PFSK-1 (cell line): Measurements from ENCODE around the gene PAGE5.

ENCODE experiments used
- FOXP2 ChIP-seq: optimal IDR thresholded peaks from 2 replicates; pipeline ENCODE3; 2011; ENCODE audit warnings: borderline replicate concordance, control low read depth, inconsistent platforms; ENCODE audit not compliant: insufficient read depth; ENCODE audit errors: extremely low read length, extremely low read depth
- POLR2AphosphoS5 ChIP-seq: IDR thresholded peaks from 2 replicates; pipeline ENCODE4 v1.6.1; 2012; ENCODE audit warnings: low read depth, mild to moderate bottlenecking, control low read depth, low read length, moderate library complexity
- REST ChIP-seq, 2 experiments: IDR thresholded peaks; 2 replicates each; pipeline versions ENCODE4 v1.6.1 to v1.8.0; 2011 to 2012; ENCODE audit warnings: low read depth in 2 of 2, low read length in 2 of 2, control low read depth in 1 of 2, inconsistent platforms in 1 of 2, mild to moderate bottlenecking in 1 of 2, moderate library complexity in 1 of 2; ENCODE audit not compliant: insufficient read depth in 1 of 2
- SIN3A ChIP-seq: IDR thresholded peaks from 2 replicates; pipeline ENCODE4 v1.6.1; 2012; ENCODE audit warnings: mild to moderate bottlenecking, low read length, moderate library complexity, borderline replicate concordance; ENCODE audit not compliant: insufficient read depth
- TAF1 ChIP-seq: IDR thresholded peaks from 2 replicates; pipeline ENCODE4 v1.6.1; 2012; ENCODE audit warnings: low read length, control low read depth, borderline replicate concordance; ENCODE audit not compliant: insufficient read depth

PAGE5 gene

DNA sequence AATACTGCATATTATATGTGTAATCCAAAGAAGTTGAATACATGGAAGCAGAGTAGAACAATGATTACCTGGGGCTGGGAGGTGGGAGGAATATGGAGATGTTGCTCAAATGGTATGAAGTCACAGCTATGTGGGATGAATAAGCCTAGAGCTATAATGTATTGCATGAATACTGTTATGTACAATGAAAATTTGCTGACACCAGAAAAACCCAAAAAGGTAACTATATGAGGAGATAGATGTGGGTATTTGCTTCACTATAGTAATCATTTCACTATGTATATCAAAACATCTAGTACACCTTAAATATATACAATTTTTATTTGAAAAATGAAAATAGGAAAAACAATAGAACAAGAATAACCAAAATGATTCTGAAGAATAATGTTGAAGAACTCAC, 33.4 kb downstream of the PAGE5 start:
- TF ChIP-seq TAF1 (no peak), POLR2AphosphoS5 (no peak), SIN3A (no peak), REST (IDR thresholded peaks at IDR 0.05; ENCODE audit: insufficient read depth in 1 of 2, low read depth in 2 of 2, low read length in 2 of 2) (no peak), FOXP2 (no peak)

- TF ChIP-seq POLR2AphosphoS5 (no peak), FOXP2 (no peak), TAF1 (no peak), SIN3A (no peak), REST (IDR thresholded peaks at IDR 0.05; ENCODE audit: insufficient read depth in 1 of 2, low read depth in 2 of 2, low read length in 2 of 2) (no peak)
Observed at GRCh38 chrX:55260806-55261205, 40.7 kb downstream of the PAGE5 start.

DNA sequence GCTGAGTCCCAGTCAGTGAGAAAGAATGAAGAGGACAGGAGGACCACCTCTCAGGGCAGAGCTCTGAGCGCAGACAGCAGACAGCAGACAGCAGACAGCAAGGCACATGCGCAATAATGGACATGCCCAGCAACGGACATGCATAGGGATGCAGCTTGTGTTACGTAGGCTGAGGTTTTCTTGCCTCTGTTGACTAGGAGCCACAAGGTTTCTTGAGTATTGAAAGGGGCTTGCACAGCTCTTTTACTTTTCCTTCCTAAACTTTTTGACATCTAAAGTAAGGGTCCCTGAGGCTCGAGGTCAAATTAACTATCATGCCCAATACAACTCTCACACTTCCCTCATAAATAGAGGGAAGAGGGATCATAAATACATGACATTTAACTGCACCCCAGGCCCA, 44.7 kb downstream of the PAGE5 start, which contains the start of gene PAGE3:
Gene PAGE3, minus strand, starts transcription at position 101 of the 400 bp plus-strand sequence. CDS start 1,013 bp downstream, outside the sequence.
- TF ChIP-seq SIN3A (no peak), TAF1 (no peak), REST (IDR thresholded peaks at IDR 0.05; ENCODE audit: insufficient read depth in 1 of 2, low read depth in 2 of 2, low read length in 2 of 2) (no peak)
